PC-9 (cell line): ENCODE data around the gene CEP70. TPM values are rescaled to one million over a fixed set of nuclear protein-coding genes. Genes with fewer than 3 reads are reported as not detected.
"Not testable (repeated sequence)": the region's sequence is repeated elsewhere in the genome, so short reads cannot be mapped to it uniquely, and the experiment has no call there.

Experiments
- BruUV-seq: library from RNA; stranded (reverse); fragments of 400-500 nt; replicated peaks from 2 replicates; lab custom pipeline; 2021; lab: Mats Ljungman, UMichigan
- CTCF ChIA-PET: fragments of 300-600 bp; sonication (Branson Sonifier 250); formaldehyde crosslinking; loops from one replicate; lab custom pipeline; 2022; ENCODE audit warnings: antibody characterized with exemption; lab: Charles Lee
- POLR2A ChIA-PET: fragments of 300-600 bp; sonication (Branson Sonifier 250); formaldehyde crosslinking; loops from one replicate; lab custom pipeline; 2022; ENCODE audit warnings: antibody characterized with exemption; ENCODE audit not compliant: unreplicated experiment; lab: Charles Lee
- DNase-seq, 2 experiments: peaks; one replicate each; pipeline versions ENCODE4 v3.0.0 to v3.0.0-alpha.2; 2015 to 2022; ENCODE audit warnings: mixed read lengths in 1 of 2
- H2AFZ ChIP-seq: fragments of 200-600 bp; sonication (generic); 2 replicates; pipeline ENCODE4 v1.8.1; 2017; ENCODE audit warnings: antibody characterized with exemption
- H3F3A ChIP-seq: fragments of 200-600 bp; sonication (generic); 2 replicates; pipeline ENCODE4 v1.8.1; 2017; ENCODE audit warnings: antibody characterized with exemption, mild to moderate bottlenecking, low read depth; ENCODE audit not compliant: insufficient read depth
- H3K27ac ChIP-seq: fragments of 200-600 bp; sonication (generic); 2 replicates; pipeline ENCODE4 v1.6.1; 2016; ENCODE audit warnings: mixed run types
- H3K27me3 ChIP-seq: fragments of 200-600 bp; sonication (generic); 2 replicates; pipeline ENCODE4 v1.6.1; 2016; ENCODE audit warnings: low read depth, mixed run types; ENCODE audit not compliant: insufficient read depth
- H3K36me3 ChIP-seq: fragments of 200-600 bp; sonication (generic); 2 replicates; pipeline ENCODE4 v1.6.1; 2016; ENCODE audit warnings: low read depth, mixed run types
- H3K4me1 ChIP-seq: fragments of 200-600 bp; sonication (generic); replicated peaks from 2 replicates; pipeline ENCODE4 v1.6.1; 2016; ENCODE audit warnings: mixed run types; ENCODE audit not compliant: insufficient read depth
- H3K4me2 ChIP-seq: fragments of 200-600 bp; sonication (generic); 2 replicates; pipeline ENCODE4 v1.6.1; 2017; ENCODE audit warnings: mixed run types
- H3K4me3 ChIP-seq: fragments of 200-600 bp; sonication (generic); 2 replicates; pipeline ENCODE4 v1.6.1; 2016; ENCODE audit warnings: mixed run types
- H3K79me2 ChIP-seq: fragments of 200-600 bp; sonication (generic); 2 replicates; pipeline ENCODE4 v1.6.1; 2017; ENCODE audit warnings: low read depth, mixed run types
- H3K9me2 ChIP-seq: fragments of 200-600 bp; sonication (generic); 2 replicates; pipeline ENCODE4 v1.8.1; 2017; ENCODE audit warnings: mild to moderate bottlenecking; ENCODE audit not compliant: insufficient read depth
- H3K9me3 ChIP-seq: fragments of 200-600 bp; sonication (generic); 2 replicates; pipeline ENCODE4 v1.8.1; 2016; ENCODE audit warnings: low read depth; ENCODE audit not compliant: insufficient read depth
- H4K20me1 ChIP-seq: fragments of 200-600 bp; sonication (generic); 2 replicates; pipeline ENCODE4 v1.8.1; 2017; ENCODE audit not compliant: insufficient read depth
- CTCF ChIP-seq: fragments of 200-600 bp; sonication (generic); conservative IDR thresholded peaks from 2 replicates; pipeline ENCODE4 v1.6.1; 2017; ENCODE audit warnings: mixed run types, antibody characterized with exemption, mild to moderate bottlenecking, moderate library complexity
- EZH2 ChIP-seq: fragments of 200-600 bp; sonication (generic); IDR thresholded peaks from 2 replicates; pipeline ENCODE4 v1.8.0; 2017; ENCODE audit warnings: antibody characterized with exemption, low read depth
- intact Hi-C: fragments of 100-400 bp; cut with micrococcal nuclease; formaldehyde crosslinking; loops from one replicate; pipeline ENCODE4 v1.10.0; 2022; ENCODE audit not compliant: unreplicated experiment
- total RNA-seq: library from RNA; stranded (reverse); gene quantifications from 2 replicates; pipeline ENCODE4 v1.2.3, GENCODE V29; 2021

CEP70 gene
- total RNA-seq, 1 experiment from 2014 or later = 73.6 TPM

GRCh38 chr3:138567403-138567802, 26.7 kb downstream of the CEP70 start:
- Histone ChIP-seq H2AFZ (no peak overlapping the region), H3K4me2 (no peak overlapping the region), H3K27me3 (no peaks in the 10 kb centered on the region), H3K36me3 (peaks cover 7% of the 10 kb centered on the region; the same call in 1 of the 2 replicates), H3K9me3 (no peaks in the 10 kb centered on the region; the same call in 1 of the 2 replicates), H3F3A (no peaks in the 10 kb centered on the region), H3K79me2 (no peaks in the 10 kb centered on the region), H3K4me1 (no peaks in the 10 kb centered on the region), H4K20me1 (no peaks in the 10 kb centered on the region), H3K4me3 (no peak overlapping the region), H3K27ac (no peak overlapping the region), H3K9me2 (no peaks in the 10 kb centered on the region)
- intact Hi-C loops = no loop called here
- ChIA-PET CTCF (no interaction called here), POLR2A (no interaction called here)
- TF ChIP-seq EZH2 = no peak
- TF ChIP-seq CTCF = no peak
- BruUV-seq = no TSS peak
- no peak for DNase-seq

GRCh38 chr3:138566293-138566692, 27.8 kb downstream of the CEP70 start:
- H3K36me3 ChIP-seq, H3K9me3 ChIP-seq, POLR2A ChIA-PET, H3K27ac ChIP-seq, H4K20me1 ChIP-seq, H3K4me1 ChIP-seq, H3K9me2 ChIP-seq, H3K27me3 ChIP-seq, H3F3A ChIP-seq, H3K79me2 ChIP-seq, BruUV-seq, H2AFZ ChIP-seq, intact Hi-C loops, H3K4me2 ChIP-seq, DNase-seq, H3K4me3 ChIP-seq: not testable (repeated sequence)
- CTCF ChIA-PET = interaction anchor here (0.6 kb wide), 1 partner anchor 117 kb away, joined by 5 read pairs; no protein-coding TSS in a partner anchor

- BruUV-seq, H3K27ac ChIP-seq, H3K9me2 ChIP-seq, POLR2A ChIA-PET, H4K20me1 ChIP-seq, H2AFZ ChIP-seq, H3K79me2 ChIP-seq, H3K4me2 ChIP-seq, H3K36me3 ChIP-seq, H3K4me1 ChIP-seq, DNase-seq, H3F3A ChIP-seq, H3K27me3 ChIP-seq, intact Hi-C loops, H3K4me3 ChIP-seq: not testable (repeated sequence)
- CTCF ChIA-PET = interaction anchor here (0.7 kb wide), 1 partner anchor 29 kb away, joined by 4 read pairs; no protein-coding TSS in a partner anchor
- peaks cover 12% of the 10 kb centered on the region for H3K9me3 ChIP-seq
These were observed 31.2 kb downstream of the CEP70 start for GRCh38 chr3:138562902-138563301.

GRCh38 chr3:138560501-138560900, 33.6 kb downstream of the CEP70 start:
- no peaks in the 10 kb centered on the region for H3K27me3 ChIP-seq
- H3K4me1 ChIP-seq = no peaks in the 10 kb centered on the region
- H4K20me1 ChIP-seq = no peaks in the 10 kb centered on the region
- H3K4me2 ChIP-seq = no peak overlapping the region
- no peak overlapping the region for H3K27ac ChIP-seq
- no peaks in the 10 kb centered on the region for H3K9me2 ChIP-seq
- TF ChIP-seq EZH2 (no peak), CTCF (no peak)
- H3F3A ChIP-seq = no peaks in the 10 kb centered on the region
- H2AFZ ChIP-seq = no peak overlapping the region
- no peaks in the 10 kb centered on the region; the same call in 1 of the 2 replicates for H3K36me3 ChIP-seq
- H3K4me3 ChIP-seq = no peak overlapping the region
- no peak for DNase-seq
- intact Hi-C loops = no loop called here
- ChIA-PET CTCF (no interaction called here), POLR2A (interaction anchor here (0.7 kb wide), 1 partner anchor 26 kb away, joined by 3 read pairs; no protein-coding TSS in a partner anchor)
- no TSS peak for BruUV-seq
- peaks cover 12% of the 10 kb centered on the region for H3K9me3 ChIP-seq
- H3K79me2 ChIP-seq = no peaks in the 10 kb centered on the region
